IMR-90 (cell line): ENCODE measurements around the gene POLRMT.

Experiments
- FOS ChIP-seq: fragments of 150-350 bp; IDR thresholded peaks from 2 replicates; pipeline ENCODE4 v1.6.1; 2016; ENCODE audit warnings: low read depth, low read length
- MAZ ChIP-seq: IDR thresholded peaks from 2 replicates; pipeline ENCODE4 v1.6.1; 2012; ENCODE audit warnings: low read depth, mild to moderate bottlenecking, low read length, improper control_type of control experiment, moderate library complexity, borderline replicate concordance
- POLR2A ChIP-seq: IDR thresholded peaks from 2 replicates; pipeline ENCODE4 v1.6.1; 2012; ENCODE audit warnings: mild to moderate bottlenecking, low read depth, low read length
- RCOR1 ChIP-seq: IDR thresholded peaks from 2 replicates; pipeline ENCODE4 v1.6.1; 2012; ENCODE audit warnings: mild to moderate bottlenecking, low read length, improper control_type of control experiment; ENCODE audit not compliant: insufficient replicate concordance
- SMC3 ChIP-seq: fragments of 150-350 bp; IDR thresholded peaks from 2 replicates; pipeline ENCODE4 v1.6.1; 2016; ENCODE audit warnings: low read depth, mild to moderate bottlenecking, antibody characterized with exemption, low read length, moderate library complexity
- TF ChIP-seq, protein P1 (sequence below): conservative IDR thresholded peaks from 2 replicates; pipeline ENCODE4 v1.5.1; 2012; ENCODE audit warnings: mild to moderate bottlenecking, low read depth, low read length, improper control_type of control experiment
- TF ChIP-seq, protein P2 (sequence below): fragments of 150-350 bp; IDR thresholded peaks from 2 replicates; pipeline ENCODE4 v1.6.1; 2016; ENCODE audit warnings: low read depth, mild to moderate bottlenecking, low read length, moderate library complexity, borderline replicate concordance

- TF ChIP-seq, protein P1, sequence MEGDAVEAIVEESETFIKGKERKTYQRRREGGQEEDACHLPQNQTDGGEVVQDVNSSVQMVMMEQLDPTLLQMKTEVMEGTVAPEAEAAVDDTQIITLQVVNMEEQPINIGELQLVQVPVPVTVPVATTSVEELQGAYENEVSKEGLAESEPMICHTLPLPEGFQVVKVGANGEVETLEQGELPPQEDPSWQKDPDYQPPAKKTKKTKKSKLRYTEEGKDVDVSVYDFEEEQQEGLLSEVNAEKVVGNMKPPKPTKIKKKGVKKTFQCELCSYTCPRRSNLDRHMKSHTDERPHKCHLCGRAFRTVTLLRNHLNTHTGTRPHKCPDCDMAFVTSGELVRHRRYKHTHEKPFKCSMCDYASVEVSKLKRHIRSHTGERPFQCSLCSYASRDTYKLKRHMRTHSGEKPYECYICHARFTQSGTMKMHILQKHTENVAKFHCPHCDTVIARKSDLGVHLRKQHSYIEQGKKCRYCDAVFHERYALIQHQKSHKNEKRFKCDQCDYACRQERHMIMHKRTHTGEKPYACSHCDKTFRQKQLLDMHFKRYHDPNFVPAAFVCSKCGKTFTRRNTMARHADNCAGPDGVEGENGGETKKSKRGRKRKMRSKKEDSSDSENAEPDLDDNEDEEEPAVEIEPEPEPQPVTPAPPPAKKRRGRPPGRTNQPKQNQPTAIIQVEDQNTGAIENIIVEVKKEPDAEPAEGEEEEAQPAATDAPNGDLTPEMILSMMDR = no peak
- TF ChIP-seq POLR2A (no peak), SMC3 (no peak), FOS (no peak), MAZ (no peak), RCOR1 (no peak)
- TF ChIP-seq, protein P2, sequence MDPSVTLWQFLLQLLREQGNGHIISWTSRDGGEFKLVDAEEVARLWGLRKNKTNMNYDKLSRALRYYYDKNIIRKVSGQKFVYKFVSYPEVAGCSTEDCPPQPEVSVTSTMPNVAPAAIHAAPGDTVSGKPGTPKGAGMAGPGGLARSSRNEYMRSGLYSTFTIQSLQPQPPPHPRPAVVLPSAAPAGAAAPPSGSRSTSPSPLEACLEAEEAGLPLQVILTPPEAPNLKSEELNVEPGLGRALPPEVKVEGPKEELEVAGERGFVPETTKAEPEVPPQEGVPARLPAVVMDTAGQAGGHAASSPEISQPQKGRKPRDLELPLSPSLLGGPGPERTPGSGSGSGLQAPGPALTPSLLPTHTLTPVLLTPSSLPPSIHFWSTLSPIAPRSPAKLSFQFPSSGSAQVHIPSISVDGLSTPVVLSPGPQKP = no peak
Observed at GRCh38 chr19:640161-640558, 6.8 kb upstream of the POLRMT start.
